H1 (cell line): ENCODE results near the gene SCARB1. TPM values are rescaled to one million over a fixed set of nuclear protein-coding genes. Genes with fewer than 3 reads are reported as not detected.

ENCODE experiments used
- CTCF ChIA-PET: fragments of 300-600 bp; sonication (Branson Sonifier 250); formaldehyde crosslinking; loops from one replicate; lab custom pipeline; 2021; ENCODE audit not compliant: partially characterized antibody; lab: Charles Lee
- POLR2A ChIA-PET: fragments of 300-600 bp; sonication (Branson Sonifier 250); formaldehyde crosslinking; loops from one replicate; lab custom pipeline; 2021; ENCODE audit warnings: inconsistent platforms; ENCODE audit not compliant: partially characterized antibody; lab: Charles Lee
- DNase-seq, 2 experiments: peaks; one replicate each; pipeline versions ENCODE4 v3.0.0 to v3.0.0-alpha.2; 2010 to 2022; ENCODE audit warnings: low spot score in 2 of 2, low read depth in 1 of 2, mixed read lengths in 1 of 2
- FAIRE-seq: peaks from 2 replicates; lab custom pipeline; 2011; peaks lifted over from hg19 to GRCh38; lab: Jason Lieb, UNC
- H2AFZ ChIP-seq: 2 replicates; pipeline ENCODE4 v1.8.1; 2012; ENCODE audit warnings: low read length, inconsistent platforms
- H2AK5ac ChIP-seq: 2 replicates; pipeline ENCODE4 v1.6.1; 2013; ENCODE audit warnings: low read depth, low read length
- H2BK120ac ChIP-seq: replicated peaks from 2 replicates; pipeline ENCODE3; 2013; ENCODE audit warnings: low read depth, low read length, inconsistent platforms
- H2BK12ac ChIP-seq: 2 replicates; pipeline ENCODE4 v1.6.1; 2013; ENCODE audit warnings: low read depth, low read length
- H2BK15ac ChIP-seq: 2 replicates; pipeline ENCODE4 v1.6.1; 2013; ENCODE audit warnings: low read length
- H2BK20ac ChIP-seq: 2 replicates; pipeline ENCODE4 v1.6.1; 2013; ENCODE audit warnings: low read length
- H2BK5ac ChIP-seq: 2 replicates; pipeline ENCODE4 v1.6.1; 2013; ENCODE audit warnings: low read depth, low read length
- H3K14ac ChIP-seq: 2 replicates; pipeline ENCODE4 v1.6.1; 2013; ENCODE audit warnings: inconsistent platforms; ENCODE audit not compliant: insufficient read length
- H3K18ac ChIP-seq: 2 replicates; pipeline ENCODE4 v1.6.1; 2013; ENCODE audit warnings: low read length; ENCODE audit errors: extremely low read depth
- H3K23ac ChIP-seq: 2 replicates; pipeline ENCODE4 v1.6.1; 2013; ENCODE audit warnings: inconsistent platforms; ENCODE audit not compliant: insufficient read length
- H3K23me2 ChIP-seq: 2 replicates; pipeline ENCODE4 v1.6.1; 2013; ENCODE audit warnings: low read depth, low read length
- H3K27ac ChIP-seq: 2 replicates; pipeline ENCODE4 v1.6.1; 2011; ENCODE audit warnings: low read depth, low read length, inconsistent platforms
- H3K27me3 ChIP-seq, 4 experiments: replicated peaks in 1 of 4; 1 replicate in 1 of 4; 2 replicates in 3 of 4; pipeline versions ENCODE4 v1.6.1 to v1.8.1; 2011 to 2013; ENCODE audit warnings: low read length in 3 of 4, mild to moderate bottlenecking in 3 of 4, inconsistent platforms in 2 of 4, mixed read lengths in 2 of 4, moderate library complexity in 1 of 4; ENCODE audit not compliant: control insufficient read depth in 3 of 4, insufficient read depth in 3 of 4; ENCODE audit errors: extremely low read depth in 1 of 4
- H3K36me3 ChIP-seq, 4 experiments: 2 replicates each; pipeline versions ENCODE4 v1.6.1 to v1.8.1; 2011 to 2013; ENCODE audit warnings: mild to moderate bottlenecking in 4 of 4, low read length in 3 of 4, moderate library complexity in 2 of 4, control low read depth in 1 of 4, inconsistent platforms in 1 of 4; ENCODE audit not compliant: insufficient read depth in 4 of 4, control insufficient read depth in 2 of 4
- H3K4ac ChIP-seq: replicated peaks from 2 replicates; pipeline ENCODE3; 2013; ENCODE audit warnings: low read length, low read depth, mixed read lengths, inconsistent platforms; ENCODE audit not compliant: insufficient read length
- H3K4me1 ChIP-seq, 4 experiments: replicated peaks in 1 of 4; 1 replicate in 1 of 4; 2 replicates in 3 of 4; pipeline versions ENCODE4 v1.6.1 to v1.8.1; 2011 to 2013; ENCODE audit warnings: low read length in 3 of 4, inconsistent platforms in 2 of 4, mixed read lengths in 1 of 4; ENCODE audit not compliant: insufficient read depth in 4 of 4, control insufficient read depth in 3 of 4
- H3K4me2 ChIP-seq, 2 experiments: 2 replicates each; pipeline versions ENCODE4 v1.6.1 to v1.8.1; 2011 to 2013; ENCODE audit warnings: low read depth in 2 of 2, low read length in 2 of 2, control low read depth in 1 of 2, inconsistent platforms in 1 of 2, mild to moderate bottlenecking in 1 of 2; ENCODE audit not compliant: insufficient read depth in 1 of 2
- H3K4me3 ChIP-seq, 4 experiments: fragments of 200-600, 300-600 bp in 1 of 4; sonication (generic), shearing (Covaris generic), sonication (Bioruptor Twin) in 1 of 4; 2 replicates each; pipeline versions ENCODE4 v1.5.1 to v1.8.1; 2011 to 2016; ENCODE audit warnings: low read length in 4 of 4, low read depth in 3 of 4, control low read depth in 2 of 4, inconsistent platforms in 2 of 4, mild to moderate bottlenecking in 2 of 4, mixed read lengths in 1 of 4, moderate library complexity in 1 of 4; ENCODE audit not compliant: insufficient read depth in 2 of 4; ENCODE audit errors: extremely low read depth in 1 of 4
- H3K56ac ChIP-seq: replicated peaks from 2 replicates; pipeline ENCODE3; 2013; ENCODE audit warnings: low read depth, mild to moderate bottlenecking, mixed read lengths, low read length, inconsistent platforms; ENCODE audit not compliant: insufficient read length
- H3K79me1 ChIP-seq: 2 replicates; pipeline ENCODE4 v1.6.1; 2013; ENCODE audit warnings: low read depth, low read length, control low read depth
- H3K79me2 ChIP-seq, 2 experiments: 2 replicates each; pipeline versions ENCODE4 v1.6.1 to v1.8.1; 2012 to 2013; ENCODE audit warnings: low read length in 2 of 2, mild to moderate bottlenecking in 2 of 2, inconsistent platforms in 1 of 2; ENCODE audit not compliant: insufficient read depth in 2 of 2, control insufficient read depth in 1 of 2
- H3K9ac ChIP-seq, 4 experiments: replicated peaks in 1 of 4; 1 replicate in 1 of 4; 2 replicates in 3 of 4; pipeline versions ENCODE4 v1.6.1 to v1.8.1; 2011 to 2013; ENCODE audit warnings: low read depth in 3 of 4, low read length in 3 of 4, control low read depth in 2 of 4, mild to moderate bottlenecking in 2 of 4, moderate library complexity in 2 of 4, inconsistent platforms in 1 of 4; ENCODE audit errors: extremely low read depth in 1 of 4
- H3K9me3 ChIP-seq, 2 experiments: 2 replicates each; pipeline versions ENCODE4 v1.6.1 to v1.8.1; 2012 to 2013; ENCODE audit warnings: mild to moderate bottlenecking in 2 of 2, moderate library complexity in 2 of 2, control low read depth in 1 of 2, inconsistent platforms in 1 of 2, low read depth in 1 of 2, low read length in 1 of 2, mixed read lengths in 1 of 2; ENCODE audit not compliant: insufficient read depth in 2 of 2
- H4K20me1 ChIP-seq, 2 experiments: replicated peaks in 1 of 2; 2 replicates each; pipeline versions ENCODE3 to v1.8.1; 2011 to 2013; ENCODE audit warnings: inconsistent platforms in 2 of 2, low read length in 2 of 2, mild to moderate bottlenecking in 1 of 2; ENCODE audit not compliant: insufficient read depth in 2 of 2, control insufficient read depth in 1 of 2
- H4K5ac ChIP-seq: 2 replicates; pipeline ENCODE4 v1.6.1; 2013; ENCODE audit warnings: low read length, low read depth, mixed read lengths, inconsistent platforms; ENCODE audit not compliant: insufficient read length
- H4K8ac ChIP-seq: 2 replicates; pipeline ENCODE4 v1.8.0; 2013; ENCODE audit warnings: mild to moderate bottlenecking, moderate library complexity, low read length, inconsistent platforms; ENCODE audit not compliant: insufficient read depth; ENCODE audit errors: extremely low read depth
- H4K91ac ChIP-seq: replicated peaks from 2 replicates; pipeline ENCODE3; 2013; ENCODE audit warnings: low read length, mixed read lengths, inconsistent platforms; ENCODE audit not compliant: insufficient read length
- CEBPB ChIP-seq: IDR thresholded peaks from 2 replicates; pipeline ENCODE4 v1.6.1; 2012; ENCODE audit warnings: low read depth, low read length
- CHD1 ChIP-seq: IDR thresholded peaks from 2 replicates; pipeline ENCODE4 v1.6.1; 2012; ENCODE audit warnings: low read depth, low read length, improper control_type of control experiment
- FOSL1 ChIP-seq: IDR thresholded peaks from 2 replicates; pipeline ENCODE4 v1.6.1; 2011; ENCODE audit warnings: mild to moderate bottlenecking, low read depth, low read length, moderate library complexity; ENCODE audit not compliant: insufficient read depth
- JUN ChIP-seq: IDR thresholded peaks from 2 replicates; pipeline ENCODE4 v1.6.1; 2011; ENCODE audit warnings: low read depth, mild to moderate bottlenecking, improper control_type of control experiment, low read length
- KDM1A ChIP-seq: fragments of 200-600, 300-600 bp; sonication (generic); IDR thresholded peaks from 2 replicates; pipeline ENCODE4 v1.7.1; 2016; ENCODE audit warnings: mild to moderate bottlenecking, low read length, borderline replicate concordance
- MAFK ChIP-seq: IDR thresholded peaks from 2 replicates; pipeline ENCODE4 v1.6.1; 2012; ENCODE audit warnings: low read depth, mild to moderate bottlenecking, improper control_type of control experiment, low read length
- NANOG ChIP-seq: IDR thresholded peaks from 2 replicates; pipeline ENCODE4 v1.6.1; 2011; ENCODE audit warnings: low read length, low read depth, mild to moderate bottlenecking, inconsistent platforms; ENCODE audit not compliant: insufficient read depth, poor library complexity, severe bottlenecking
- SIX5 ChIP-seq: IDR thresholded peaks from 2 replicates; pipeline ENCODE4 v1.6.1; 2011; ENCODE audit warnings: mild to moderate bottlenecking, low read depth, low read length
- SP2 ChIP-seq: IDR thresholded peaks from 2 replicates; pipeline ENCODE4 v1.6.1; 2012; ENCODE audit warnings: mild to moderate bottlenecking, low read length, inconsistent platforms
- TCF12 ChIP-seq: IDR thresholded peaks from 2 replicates; pipeline ENCODE4 v1.6.1; 2011; ENCODE audit warnings: low read depth, mild to moderate bottlenecking, low read length
- WGBS, 2 experiments: shearing (Covaris generic) in 1 of 2; methylation state at CpG; one replicate each; pipeline versions ENCODE4 v1.1.6 to v1.1.7; 2013 to 2015; ENCODE audit warnings: low lambda C conversion rate in 2 of 2, mixed read lengths in 2 of 2, inconsistent platforms in 1 of 2, low coverage in 1 of 2, missing lambda C conversion rate in 1 of 2; ENCODE audit not compliant: insufficient replicate concordance in 2 of 2, insufficient coverage in 1 of 2, insufficient read length in 1 of 2; ENCODE audit errors: extremely low coverage in 1 of 2, missing lambda C conversion rate in 1 of 2; 5-methylcytosine and 5-hydroxymethylcytosine counted together
- polyA plus RNA-seq, 7 experiments: library from polyadenylated mRNA; depleted of rRNA in 3 of 7; stranded (reverse) in 5 of 7; unstranded in 2 of 7; fragments of >200 nt in 5 of 7; fragments of 200-250 nt in 2 of 7; gene quantifications; 1 replicate in 5 of 7; 2 replicates in 1 of 7; 4 replicates in 1 of 7; pipeline versions ENCODE4 v1.2.1 to v1.2.3, GENCODE V29; 2011 to 2013; ENCODE audit warnings: missing spikeins in 2 of 7, mixed read lengths in 2 of 7
- total RNA-seq: library from RNA; stranded (reverse); fragmentation: NEBNext Ultra II Directional; extraction: Animal tissue kit (Norgen Biotek cat#: 25700); gene quantifications from 2 replicates; pipeline ENCODE4 v1.2.1, GENCODE V29; 2021
- TF ChIP-seq, protein P1 (sequence below): IDR thresholded peaks from 2 replicates; pipeline ENCODE4 v1.6.1; 2012; ENCODE audit warnings: low read length, inconsistent platforms
- TF ChIP-seq, protein P2 (sequence below): IDR thresholded peaks from 2 replicates; pipeline ENCODE4 v1.6.1; 2011; ENCODE audit warnings: low read depth, mild to moderate bottlenecking, low read length; ENCODE audit not compliant: insufficient read depth

The SCARB1 gene
- total and polyA plus RNA-seq, 2 of the 8 experiments (the other 6 are each of a cell fraction or from before 2014, with no cell fraction given) = 45.3 to 57.1 TPM

DNA sequence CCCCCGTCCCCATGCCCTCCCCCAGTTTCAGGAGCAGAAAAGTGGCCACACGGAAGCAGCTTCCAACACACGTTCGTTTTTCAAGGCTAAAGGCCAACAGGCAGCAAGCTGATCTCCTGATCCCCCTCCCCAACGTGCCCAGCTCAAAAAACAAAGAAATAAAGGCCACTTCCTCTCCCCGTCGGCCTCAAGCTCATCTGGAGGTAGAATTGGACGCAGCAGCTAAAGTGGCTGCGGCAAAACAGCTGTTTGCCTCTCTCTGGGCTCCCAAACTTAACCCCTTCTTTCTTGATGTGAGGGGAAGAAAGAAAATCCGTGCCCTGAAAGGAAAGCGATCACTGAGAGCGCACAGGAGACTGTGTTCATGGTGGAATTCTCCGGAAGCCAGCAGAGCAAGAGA, 66.3 kb downstream of the SCARB1 start:
- Histone ChIP-seq H3K79me2 (no peaks in the 10 kb centered on the region), H2BK120ac (no peak overlapping the region), H3K27ac (no peak overlapping the region), H3K79me1 (no peaks in the 10 kb centered on the region; the same call in 1 of the 2 replicates), H3K23me2 (no peaks in the 10 kb centered on the region), H3K36me3 (no peaks in the 10 kb centered on the region; a peak in 1 of 8 replicates), H3K23ac (no peak overlapping the region), H4K20me1 (no peaks in the 10 kb centered on the region), H4K8ac (peak overlapping the region; percentile 37; the same call in 1 of the 2 replicates), H3K9ac (no peak overlapping the region), H3K27me3 (no peaks in the 10 kb centered on the region), H3K18ac (no peak overlapping the region; the same call in 1 of the 2 replicates), H2BK5ac (peak overlapping the region; percentile 73; the same call in 1 of the 2 replicates), H2AK5ac (no peak overlapping the region), H3K4me3 (no peak overlapping the region), H2BK15ac (no peak overlapping the region), H3K14ac (no peak overlapping the region), H3K9me3 (no peaks in the 10 kb centered on the region), H4K91ac (no peak overlapping the region), H3K56ac (no peak overlapping the region), H3K4ac (no peak overlapping the region), H4K5ac (no peak overlapping the region), H2BK20ac (no peak overlapping the region), H2AFZ (no peak overlapping the region), H3K4me2 (no peak overlapping the region; a peak in 1 of 4 replicates), H2BK12ac (no peak overlapping the region), H3K4me1 (peaks cover 0 to 7% (median 4%) of the 10 kb centered on the region in 4 experiments; a peak in 4 of 7 replicates)
- DNase-seq (no peak), FAIRE-seq (no peak)
- ChIA-PET POLR2A (interaction anchor here (1.0 to 3.0 kb wide), 5 partner anchors 10 to 136 kb away, joined by 3 to 11 read pairs (median 4); partner anchors contain the start of gene UBC), CTCF (interaction anchor here (0.9 to 1.1 kb wide), 4 partner anchors 23 to 109 kb away, joined by 3 to 7 read pairs (median 4); no protein-coding TSS in a partner anchor)
- 61% methylated on average over 13 of the region's 13 CpGs; no CpG with 5 or more reads in 1 of the 2 experiments for WGBS, 2 experiments
- TF ChIP-seq SIX5 = no peak
- TF ChIP-seq NANOG = no peak
- no peak for TF ChIP-seq TCF12
- TF ChIP-seq CHD1 = no peak
- TF ChIP-seq, protein P1, sequence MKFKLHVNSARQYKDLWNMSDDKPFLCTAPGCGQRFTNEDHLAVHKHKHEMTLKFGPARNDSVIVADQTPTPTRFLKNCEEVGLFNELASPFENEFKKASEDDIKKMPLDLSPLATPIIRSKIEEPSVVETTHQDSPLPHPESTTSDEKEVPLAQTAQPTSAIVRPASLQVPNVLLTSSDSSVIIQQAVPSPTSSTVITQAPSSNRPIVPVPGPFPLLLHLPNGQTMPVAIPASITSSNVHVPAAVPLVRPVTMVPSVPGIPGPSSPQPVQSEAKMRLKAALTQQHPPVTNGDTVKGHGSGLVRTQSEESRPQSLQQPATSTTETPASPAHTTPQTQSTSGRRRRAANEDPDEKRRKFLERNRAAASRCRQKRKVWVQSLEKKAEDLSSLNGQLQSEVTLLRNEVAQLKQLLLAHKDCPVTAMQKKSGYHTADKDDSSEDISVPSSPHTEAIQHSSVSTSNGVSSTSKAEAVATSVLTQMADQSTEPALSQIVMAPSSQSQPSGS = no peak
- TF ChIP-seq, protein P2, sequence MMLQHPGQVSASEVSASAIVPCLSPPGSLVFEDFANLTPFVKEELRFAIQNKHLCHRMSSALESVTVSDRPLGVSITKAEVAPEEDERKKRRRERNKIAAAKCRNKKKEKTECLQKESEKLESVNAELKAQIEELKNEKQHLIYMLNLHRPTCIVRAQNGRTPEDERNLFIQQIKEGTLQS = no peak
- TF ChIP-seq FOSL1 = no peak
- no peak for TF ChIP-seq KDM1A
- no peak for TF ChIP-seq JUN
- TF ChIP-seq SP2 = no peak
- no peak for TF ChIP-seq CEBPB
- no peak for TF ChIP-seq MAFK
